ENCODE results near the gene SLC9A8.

The SLC9A8 gene

DNA sequence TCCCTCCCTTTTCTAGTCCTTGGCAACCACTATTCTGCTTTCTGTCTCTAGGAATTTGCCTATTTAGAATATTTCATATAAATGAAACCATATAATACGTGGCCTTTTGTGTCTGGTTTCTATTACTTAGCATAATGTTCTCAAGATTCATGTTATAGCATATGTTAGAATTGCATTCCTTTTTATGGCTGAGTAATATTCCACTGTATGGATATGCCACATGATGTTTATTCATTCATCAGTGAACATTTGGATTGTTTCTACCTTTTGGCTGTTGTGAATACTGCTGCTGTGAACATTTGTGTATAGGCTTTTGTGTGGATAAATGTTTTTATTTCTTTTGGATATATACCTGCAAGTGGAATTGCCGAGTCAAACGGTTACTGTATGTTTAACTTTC is 7.1 kb downstream of the SLC9A8 start:
- TF ChIP-seq ARNTL (CRISPR knock-in tag; IDR thresholded peaks at IDR 0.05; ENCODE audit: borderline replicate concordance, low read depth), result no peak
- peak; percentile 95 for TF ChIP-seq ZNF8 (CRISPR knock-in tag; IDR thresholded peaks at IDR 0.05)
- no peak for TF ChIP-seq ZNF565 (CRISPR knock-in tag; conservative IDR thresholded peaks at IDR 0.05; ENCODE audit: low read depth)
- no peak for ATAC-seq

DNA sequence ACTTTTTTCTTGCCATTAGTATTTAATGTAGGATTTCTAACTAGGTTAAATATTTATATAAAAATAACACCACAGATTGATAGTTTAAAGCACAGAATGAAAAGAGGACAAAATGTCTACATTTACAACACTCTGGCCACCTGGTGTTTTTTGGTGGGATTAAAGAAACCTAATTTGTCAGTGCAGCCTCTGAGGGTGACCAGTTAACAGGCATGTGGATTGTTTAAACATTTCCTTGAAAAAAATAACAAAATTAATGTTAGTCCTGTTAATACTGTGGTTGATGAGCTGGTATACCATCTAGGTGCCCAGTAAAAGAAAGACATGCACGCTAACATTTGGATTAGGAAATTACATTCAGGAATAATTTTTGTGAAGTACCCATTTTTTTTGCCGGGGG is 8.8 kb downstream of the SLC9A8 start:
- no peak for TF ChIP-seq ESRRG (CRISPR knock-in tag; IDR thresholded peaks at IDR 0.05)
- TF ChIP-seq, protein P1, sequence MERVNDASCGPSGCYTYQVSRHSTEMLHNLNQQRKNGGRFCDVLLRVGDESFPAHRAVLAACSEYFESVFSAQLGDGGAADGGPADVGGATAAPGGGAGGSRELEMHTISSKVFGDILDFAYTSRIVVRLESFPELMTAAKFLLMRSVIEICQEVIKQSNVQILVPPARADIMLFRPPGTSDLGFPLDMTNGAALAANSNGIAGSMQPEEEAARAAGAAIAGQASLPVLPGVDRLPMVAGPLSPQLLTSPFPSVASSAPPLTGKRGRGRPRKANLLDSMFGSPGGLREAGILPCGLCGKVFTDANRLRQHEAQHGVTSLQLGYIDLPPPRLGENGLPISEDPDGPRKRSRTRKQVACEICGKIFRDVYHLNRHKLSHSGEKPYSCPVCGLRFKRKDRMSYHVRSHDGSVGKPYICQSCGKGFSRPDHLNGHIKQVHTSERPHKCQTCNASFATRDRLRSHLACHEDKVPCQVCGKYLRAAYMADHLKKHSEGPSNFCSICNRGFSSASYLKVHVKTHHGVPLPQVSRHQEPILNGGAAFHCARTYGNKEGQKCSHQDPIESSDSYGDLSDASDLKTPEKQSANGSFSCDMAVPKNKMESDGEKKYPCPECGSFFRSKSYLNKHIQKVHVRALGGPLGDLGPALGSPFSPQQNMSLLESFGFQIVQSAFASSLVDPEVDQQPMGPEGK (CRISPR knock-in tag; IDR thresholded peaks at IDR 0.05; ENCODE audit: borderline replicate concordance), result no peak
- no peak for TF ChIP-seq TOX (CRISPR knock-in tag; IDR thresholded peaks at IDR 0.05; ENCODE audit: borderline replicate concordance)
- TF ChIP-seq, protein P2, sequence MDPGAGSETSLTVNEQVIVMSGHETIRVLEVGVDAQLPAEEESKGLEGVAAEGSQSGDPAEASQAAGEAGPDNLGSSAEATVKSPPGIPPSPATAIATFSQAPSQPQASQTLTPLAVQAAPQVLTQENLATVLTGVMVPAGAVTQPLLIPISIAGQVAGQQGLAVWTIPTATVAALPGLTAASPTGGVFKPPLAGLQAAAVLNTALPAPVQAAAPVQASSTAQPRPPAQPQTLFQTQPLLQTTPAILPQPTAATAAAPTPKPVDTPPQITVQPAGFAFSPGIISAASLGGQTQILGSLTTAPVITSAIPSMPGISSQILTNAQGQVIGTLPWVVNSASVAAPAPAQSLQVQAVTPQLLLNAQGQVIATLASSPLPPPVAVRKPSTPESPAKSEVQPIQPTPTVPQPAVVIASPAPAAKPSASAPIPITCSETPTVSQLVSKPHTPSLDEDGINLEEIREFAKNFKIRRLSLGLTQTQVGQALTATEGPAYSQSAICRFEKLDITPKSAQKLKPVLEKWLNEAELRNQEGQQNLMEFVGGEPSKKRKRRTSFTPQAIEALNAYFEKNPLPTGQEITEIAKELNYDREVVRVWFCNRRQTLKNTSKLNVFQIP (CRISPR knock-in tag; IDR thresholded peaks at IDR 0.05; ENCODE audit: borderline replicate concordance, low read depth), result no peak
- TF ChIP-seq TCF4 (CRISPR knock-in tag; IDR thresholded peaks at IDR 0.05; ENCODE audit: borderline replicate concordance), result no peak
- TF ChIP-seq ZFP30 (CRISPR knock-in tag; IDR thresholded peaks at IDR 0.05), result no peak
- TF ChIP-seq ZNF565 (CRISPR knock-in tag; conservative IDR thresholded peaks at IDR 0.05; ENCODE audit: low read depth), result no peak
- TF ChIP-seq ZNF70 (CRISPR knock-in tag; IDR thresholded peaks at IDR 0.05), result no peak
- no peak for TF ChIP-seq OSR1 (CRISPR knock-in tag; IDR thresholded peaks at IDR 0.05)
- no peak for ATAC-seq

DNA sequence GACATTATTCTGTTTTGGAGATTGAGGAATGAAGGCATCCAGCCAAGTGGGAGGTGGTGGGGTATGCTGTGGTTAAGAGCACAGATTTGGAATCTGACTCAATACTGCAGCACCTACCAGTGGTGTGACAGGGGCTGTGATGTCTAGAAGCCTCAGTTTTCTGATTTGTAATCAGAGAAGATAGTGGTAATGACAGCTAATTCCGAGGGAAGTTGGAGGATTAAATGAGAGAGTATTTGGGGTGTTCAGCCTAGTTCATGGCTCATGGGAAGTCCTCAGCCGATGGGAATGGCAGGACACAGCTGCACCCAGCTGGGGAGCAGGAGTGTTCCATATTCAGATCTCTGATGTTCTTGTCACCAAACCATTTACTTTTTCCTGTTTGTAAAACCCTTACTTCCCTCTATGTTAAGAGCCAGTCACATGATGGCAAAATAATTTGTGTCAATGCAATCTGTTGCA is 9.3 kb downstream of the SLC9A8 start:
- ATAC-seq, result peak; percentile 59; the same call in 1 of the 3 replicates
- TF ChIP-seq GLIS3 (CRISPR knock-in tag; IDR thresholded peaks at IDR 0.05) (no peak), ZFP30 (CRISPR knock-in tag; IDR thresholded peaks at IDR 0.05) (no peak)

DNA sequence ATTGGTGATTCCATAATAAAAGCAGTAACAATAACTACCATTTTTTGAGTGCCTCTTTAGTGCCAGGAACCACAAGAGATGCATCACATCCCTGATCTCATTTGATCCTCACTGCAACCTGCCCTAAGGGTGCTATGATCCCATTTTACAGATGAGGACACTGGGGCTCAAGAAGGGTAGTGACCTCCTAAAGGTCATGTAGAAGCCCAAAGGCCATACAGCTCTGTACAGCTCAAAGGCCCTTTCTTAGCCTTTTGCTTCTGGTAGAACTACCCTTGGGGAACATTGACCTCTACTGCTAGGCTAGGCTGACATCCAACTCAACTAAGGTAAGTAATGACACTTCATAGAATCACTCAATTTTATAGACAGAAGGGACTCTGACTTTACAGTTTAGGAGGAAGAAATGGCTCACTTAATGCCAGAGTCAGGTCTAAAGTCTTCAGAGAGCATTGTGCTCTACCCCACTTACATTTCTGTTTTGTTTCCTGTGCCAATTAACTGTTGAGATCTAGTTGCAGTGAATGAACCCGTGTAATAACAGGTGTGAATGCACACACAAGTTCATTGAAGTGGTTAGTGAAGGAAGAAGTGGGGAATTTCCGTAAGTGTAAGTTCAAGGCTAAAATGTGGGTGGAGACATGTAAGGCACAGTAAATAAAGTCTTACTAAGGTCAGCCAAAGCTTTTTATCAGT is 10.7 kb downstream of the SLC9A8 start:
- no peak for ATAC-seq
- TF ChIP-seq ZC3H10 (CRISPR knock-in tag; IDR thresholded peaks at IDR 0.05) (no peak), ARNTL (CRISPR knock-in tag; IDR thresholded peaks at IDR 0.05; ENCODE audit: borderline replicate concordance, low read depth) (no peak), CSDC2 (CRISPR knock-in tag; IDR thresholded peaks at IDR 0.05) (no peak), RARB (CRISPR knock-in tag; IDR thresholded peaks at IDR 0.05) (no peak), TOX (CRISPR knock-in tag; IDR thresholded peaks at IDR 0.05; ENCODE audit: borderline replicate concordance) (no peak), ZNF8 (CRISPR knock-in tag; IDR thresholded peaks at IDR 0.05) (no peak), OSR1 (CRISPR knock-in tag; IDR thresholded peaks at IDR 0.05) (no peak), BACH2 (CRISPR knock-in tag; IDR thresholded peaks at IDR 0.05; ENCODE audit: borderline replicate concordance) (no peak), ZNF565 (CRISPR knock-in tag; conservative IDR thresholded peaks at IDR 0.05; ENCODE audit: low read depth) (no peak), GLIS3 (CRISPR knock-in tag; IDR thresholded peaks at IDR 0.05) (no peak), ZFP3 (CRISPR knock-in tag; IDR thresholded peaks at IDR 0.05) (no peak), ZFP30 (CRISPR knock-in tag; IDR thresholded peaks at IDR 0.05) (no peak), PPARA (CRISPR knock-in tag; IDR thresholded peaks at IDR 0.05; ENCODE audit: borderline replicate concordance) (no peak)
- TF ChIP-seq, protein P1 (CRISPR knock-in tag; IDR thresholded peaks at IDR 0.05; ENCODE audit: borderline replicate concordance), result no peak
- TF ChIP-seq, protein P3, sequence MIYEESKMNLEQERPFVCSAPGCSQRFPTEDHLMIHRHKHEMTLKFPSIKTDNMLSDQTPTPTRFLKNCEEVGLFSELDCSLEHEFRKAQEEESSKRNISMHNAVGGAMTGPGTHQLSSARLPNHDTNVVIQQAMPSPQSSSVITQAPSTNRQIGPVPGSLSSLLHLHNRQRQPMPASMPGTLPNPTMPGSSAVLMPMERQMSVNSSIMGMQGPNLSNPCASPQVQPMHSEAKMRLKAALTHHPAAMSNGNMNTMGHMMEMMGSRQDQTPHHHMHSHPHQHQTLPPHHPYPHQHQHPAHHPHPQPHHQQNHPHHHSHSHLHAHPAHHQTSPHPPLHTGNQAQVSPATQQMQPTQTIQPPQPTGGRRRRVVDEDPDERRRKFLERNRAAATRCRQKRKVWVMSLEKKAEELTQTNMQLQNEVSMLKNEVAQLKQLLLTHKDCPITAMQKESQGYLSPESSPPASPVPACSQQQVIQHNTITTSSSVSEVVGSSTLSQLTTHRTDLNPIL (CRISPR knock-in tag; IDR thresholded peaks at IDR 0.05; ENCODE audit: low read depth), result no peak
- TF ChIP-seq, protein P4, sequence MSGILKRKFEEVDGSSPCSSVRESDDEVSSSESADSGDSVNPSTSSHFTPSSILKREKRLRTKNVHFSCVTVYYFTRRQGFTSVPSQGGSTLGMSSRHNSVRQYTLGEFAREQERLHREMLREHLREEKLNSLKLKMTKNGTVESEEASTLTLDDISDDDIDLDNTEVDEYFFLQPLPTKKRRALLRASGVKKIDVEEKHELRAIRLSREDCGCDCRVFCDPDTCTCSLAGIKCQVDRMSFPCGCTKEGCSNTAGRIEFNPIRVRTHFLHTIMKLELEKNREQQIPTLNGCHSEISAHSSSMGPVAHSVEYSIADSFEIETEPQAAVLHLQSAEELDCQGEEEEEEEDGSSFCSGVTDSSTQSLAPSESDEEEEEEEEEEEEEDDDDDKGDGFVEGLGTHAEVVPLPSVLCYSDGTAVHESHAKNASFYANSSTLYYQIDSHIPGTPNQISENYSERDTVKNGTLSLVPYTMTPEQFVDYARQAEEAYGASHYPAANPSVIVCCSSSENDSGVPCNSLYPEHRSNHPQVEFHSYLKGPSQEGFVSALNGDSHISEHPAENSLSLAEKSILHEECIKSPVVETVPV (CRISPR knock-in tag; IDR thresholded peaks at IDR 0.05), result no peak
- TF ChIP-seq, protein P5, sequence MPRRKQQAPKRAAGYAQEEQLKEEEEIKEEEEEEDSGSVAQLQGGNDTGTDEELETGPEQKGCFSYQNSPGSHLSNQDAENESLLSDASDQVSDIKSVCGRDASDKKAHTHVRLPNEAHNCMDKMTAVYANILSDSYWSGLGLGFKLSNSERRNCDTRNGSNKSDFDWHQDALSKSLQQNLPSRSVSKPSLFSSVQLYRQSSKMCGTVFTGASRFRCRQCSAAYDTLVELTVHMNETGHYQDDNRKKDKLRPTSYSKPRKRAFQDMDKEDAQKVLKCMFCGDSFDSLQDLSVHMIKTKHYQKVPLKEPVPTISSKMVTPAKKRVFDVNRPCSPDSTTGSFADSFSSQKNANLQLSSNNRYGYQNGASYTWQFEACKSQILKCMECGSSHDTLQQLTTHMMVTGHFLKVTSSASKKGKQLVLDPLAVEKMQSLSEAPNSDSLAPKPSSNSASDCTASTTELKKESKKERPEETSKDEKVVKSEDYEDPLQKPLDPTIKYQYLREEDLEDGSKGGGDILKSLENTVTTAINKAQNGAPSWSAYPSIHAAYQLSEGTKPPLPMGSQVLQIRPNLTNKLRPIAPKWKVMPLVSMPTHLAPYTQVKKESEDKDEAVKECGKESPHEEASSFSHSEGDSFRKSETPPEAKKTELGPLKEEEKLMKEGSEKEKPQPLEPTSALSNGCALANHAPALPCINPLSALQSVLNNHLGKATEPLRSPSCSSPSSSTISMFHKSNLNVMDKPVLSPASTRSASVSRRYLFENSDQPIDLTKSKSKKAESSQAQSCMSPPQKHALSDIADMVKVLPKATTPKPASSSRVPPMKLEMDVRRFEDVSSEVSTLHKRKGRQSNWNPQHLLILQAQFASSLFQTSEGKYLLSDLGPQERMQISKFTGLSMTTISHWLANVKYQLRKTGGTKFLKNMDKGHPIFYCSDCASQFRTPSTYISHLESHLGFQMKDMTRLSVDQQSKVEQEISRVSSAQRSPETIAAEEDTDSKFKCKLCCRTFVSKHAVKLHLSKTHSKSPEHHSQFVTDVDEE (CRISPR knock-in tag; IDR thresholded peaks at IDR 0.05), result no peak

Measured in SK-N-SH treated with all-trans-retinoic acid at 6 μM for 48 hours (cell line).